MM.1S (cell line): ENCODE data around the gene POPDC2.

Source experiments
- DNase-seq: peaks from one replicate; pipeline ENCODE4 v3.0.0-alpha.2; 2015
- H2AFZ ChIP-seq: fragments of 300-600 bp; sonication (generic); 2 replicates; pipeline ENCODE4 v1.6.0; 2016; ENCODE audit warnings: antibody characterized with exemption, low read length
- H3F3A ChIP-seq: fragments of 300-600 bp; sonication (generic); 2 replicates; pipeline ENCODE4 v1.6.1; 2016; ENCODE audit warnings: mild to moderate bottlenecking, antibody characterized with exemption, low read length, moderate library complexity, mixed read lengths; ENCODE audit not compliant: insufficient read depth
- H3K27ac ChIP-seq: fragments of 300-600 bp; sonication (generic); 2 replicates; pipeline ENCODE4 v1.5.1; 2016; ENCODE audit warnings: mild to moderate bottlenecking, low read length
- H3K27me3 ChIP-seq: fragments of 300-600 bp; sonication (generic); replicated peaks from 2 replicates; pipeline ENCODE4 v1.6.0; 2016; ENCODE audit warnings: low read length; ENCODE audit not compliant: insufficient read depth
- H3K36me3 ChIP-seq: fragments of 300-600 bp; sonication (generic); replicated peaks from 2 replicates; pipeline ENCODE4 v1.6.1; 2016; ENCODE audit warnings: mild to moderate bottlenecking, low read length, mixed read lengths; ENCODE audit not compliant: insufficient read depth
- H3K4me1 ChIP-seq: fragments of 300-600 bp; sonication (generic); 2 replicates; pipeline ENCODE4 v1.6.1; 2016; ENCODE audit warnings: low read length, mixed read lengths
- H3K4me2 ChIP-seq: fragments of 300-600 bp; sonication (generic); 2 replicates; pipeline ENCODE4 v1.6.0; 2016; ENCODE audit warnings: low read depth, low read length
- H3K4me3 ChIP-seq: fragments of 300-600 bp; sonication (generic); 2 replicates; pipeline ENCODE4 v1.5.1; 2016; ENCODE audit warnings: low read length, mixed read lengths
- H3K79me2 ChIP-seq: fragments of 300-600 bp; sonication (generic); 2 replicates; pipeline ENCODE4 v1.6.1; 2016; ENCODE audit warnings: mixed run types, low read length, mixed read lengths
- H3K9ac ChIP-seq: fragments of 300-600 bp; sonication (generic); 2 replicates; pipeline ENCODE4 v1.6.1; 2016; ENCODE audit warnings: low read length, mixed read lengths
- H3K9me2 ChIP-seq: fragments of 300-600 bp; sonication (generic); replicated peaks from 2 replicates; pipeline ENCODE4 v1.6.1; 2016; ENCODE audit warnings: mild to moderate bottlenecking, low read length, mixed read lengths; ENCODE audit not compliant: insufficient read depth
- H3K9me3 ChIP-seq: fragments of 300-600 bp; sonication (generic); replicated peaks from 2 replicates; pipeline ENCODE4 v1.6.1; 2016; ENCODE audit warnings: mild to moderate bottlenecking, low read length, mixed read lengths; ENCODE audit not compliant: insufficient read depth
- H4K20me1 ChIP-seq: fragments of 300-600 bp; sonication (generic); 2 replicates; pipeline ENCODE4 v1.6.1; 2016; ENCODE audit warnings: mild to moderate bottlenecking, low read length, moderate library complexity, mixed read lengths; ENCODE audit not compliant: insufficient read depth
- CTCF ChIP-seq: fragments of 300-600 bp; sonication (generic); IDR thresholded peaks from 2 replicates; pipeline ENCODE4 v1.5.1; 2016; ENCODE audit warnings: antibody characterized with exemption, low read length, mixed read lengths
- EZH2 ChIP-seq: fragments of 300-600 bp; sonication (generic); optimal IDR thresholded peaks from 2 replicates; pipeline ENCODE3; 2017; ENCODE audit warnings: low read depth, mild to moderate bottlenecking, antibody characterized with exemption, low read length, mixed read lengths
- EZH2phosphoT487 ChIP-seq: fragments of 300-600 bp; sonication (generic); IDR thresholded peaks from 2 replicates; pipeline ENCODE4 v1.6.1; 2018; ENCODE audit warnings: antibody characterized with exemption, low read length

Gene POPDC2

GRCh38 chr3:119672776-119673175 is 12.4 kb upstream of the POPDC2 start:
- H3K9ac ChIP-seq: no peak overlapping the region
- H2AFZ ChIP-seq: no peak overlapping the region
- H3K4me1 ChIP-seq: peaks cover 7% of the 10 kb centered on the region; the same call in 1 of the 2 replicates
- no peaks in the 10 kb centered on the region for H3K9me3 ChIP-seq
- H3K36me3 ChIP-seq: peaks cover 4% of the 10 kb centered on the region; the same call in 1 of the 2 replicates
- no peaks in the 10 kb centered on the region for H3K9me2 ChIP-seq
- H3K27me3 ChIP-seq: no peaks in the 10 kb centered on the region
- H4K20me1 ChIP-seq: no peaks in the 10 kb centered on the region
- no peak overlapping the region for H3K4me2 ChIP-seq
- peaks cover 4% of the 10 kb centered on the region for H3F3A ChIP-seq
- TF ChIP-seq CTCF: no peak
- no peak overlapping the region for H3K4me3 ChIP-seq
- H3K79me2 ChIP-seq: peaks cover 35% of the 10 kb centered on the region
- no peak overlapping the region for H3K27ac ChIP-seq
- no peak for DNase-seq

- no peak overlapping the region for H3K27ac ChIP-seq
- H3K4me1 ChIP-seq: no peaks in the 10 kb centered on the region
- TF ChIP-seq CTCF (no peak), EZH2phosphoT487 (no peak), EZH2 (no peak)
- peaks cover 18% of the 10 kb centered on the region for H3K79me2 ChIP-seq
- no peaks in the 10 kb centered on the region for H4K20me1 ChIP-seq
- no peaks in the 10 kb centered on the region for H3F3A ChIP-seq
- peaks cover 1% of the 10 kb centered on the region; the same call in 1 of the 2 replicates for H3K36me3 ChIP-seq
- no peaks in the 10 kb centered on the region for H3K27me3 ChIP-seq
- no peak overlapping the region for H3K9ac ChIP-seq
- no peak overlapping the region for H2AFZ ChIP-seq
- no peak overlapping the region for H3K4me3 ChIP-seq
- DNase-seq: no peak
- no peaks in the 10 kb centered on the region for H3K9me2 ChIP-seq
- H3K9me3 ChIP-seq: no peaks in the 10 kb centered on the region
- H3K4me2 ChIP-seq: no peak overlapping the region
These were observed 9.6 kb upstream of the POPDC2 start for GRCh38 chr3:119669906-119670570.

- no peak overlapping the region for H3K27ac ChIP-seq
These were observed 5.7 kb upstream of the POPDC2 start for GRCh38 chr3:119665954-119666559.

More at GRCh38 chr3:119665954-119666559, 5.7 kb upstream of the POPDC2 start:
- Histone ChIP-seq H3K9me2 (no peaks in the 10 kb centered on the region), H3K9me3 (no peaks in the 10 kb centered on the region), H3K4me3 (no peak overlapping the region), H2AFZ (no peak overlapping the region), H3K27me3 (no peaks in the 10 kb centered on the region), H3K79me2 (no peaks in the 10 kb centered on the region), H3K9ac (no peak overlapping the region), H3K4me1 (no peaks in the 10 kb centered on the region), H3K36me3 (no peaks in the 10 kb centered on the region; the same call in 1 of the 2 replicates), H4K20me1 (no peaks in the 10 kb centered on the region), H3F3A (no peaks in the 10 kb centered on the region), H3K4me2 (no peak overlapping the region)
- no peak for TF ChIP-seq EZH2
- TF ChIP-seq EZH2phosphoT487: no peak
- TF ChIP-seq CTCF: no peak
- no peak for DNase-seq
